Brain microvascular endothelial cell (primary cell): ENCODE measurements around the gene GCNT2.
A peak's percentile ranks its signal among the peaks of the same experiment; 100 is the strongest.
"Not testable (repeated sequence)": the region's sequence is repeated elsewhere in the genome, so short reads cannot be mapped to it uniquely, and the experiment has no call there.

Source experiments
- DNase-seq: peaks from one replicate; pipeline ENCODE4 v3.0.0-alpha.2; 2020
- H3K27ac ChIP-seq: fragments of 250-450 bp; sonication (Bioruptor Pico); 2 replicates; pipeline ENCODE4 v1.5.1; 2020; ENCODE audit warnings: mild to moderate bottlenecking, moderate library complexity
- H3K27me3 ChIP-seq: fragments of 250-450 bp; sonication (Bioruptor Pico); replicated peaks from 2 replicates; pipeline ENCODE4 v1.5.1; 2020; ENCODE audit warnings: mild to moderate bottlenecking
- H3K36me3 ChIP-seq: fragments of 250-450 bp; sonication (Bioruptor Pico); replicated peaks from 2 replicates; pipeline ENCODE4 v1.5.1; 2020; ENCODE audit warnings: mild to moderate bottlenecking
- H3K4me3 ChIP-seq: 2 replicates; pipeline ENCODE4 v1.5.1; 2011; ENCODE audit warnings: low read depth, mild to moderate bottlenecking, control low read depth, low read length, moderate library complexity
- CTCF ChIP-seq: IDR thresholded peaks from 2 replicates; pipeline ENCODE4 v1.5.1; 2011; ENCODE audit warnings: low read depth, mild to moderate bottlenecking, moderate library complexity, low read length, control low read depth, inconsistent platforms; ENCODE audit errors: missing control alignments
- in situ Hi-C: cut with HindIII; loops from 2 replicates; pipeline ENCODE4 v1.10.0; 2017; ENCODE audit warnings: low sequenced_read_pairs, low pct_ligation_motif_present

The GCNT2 gene

GRCh38 chr6:10529231-10529801 lies 8.2 kb downstream of the GCNT2 start:
- Histone ChIP-seq H3K27me3 (no peaks in the 10 kb centered on the region), H3K36me3 (no peaks in the 10 kb centered on the region), H3K27ac (no peak overlapping the region), H3K4me3 (no peak overlapping the region)
- TF ChIP-seq CTCF: no peak
- in situ Hi-C loops: no loop called here
- peak; percentile 35 for DNase-seq

- H3K36me3 ChIP-seq, H3K27ac ChIP-seq, in situ Hi-C loops, DNase-seq, H3K4me3 ChIP-seq, H3K27me3 ChIP-seq: not testable (repeated sequence)
Measured at GRCh38 chr6:10529828-10530374, 8.8 kb downstream of the GCNT2 start.

- in situ Hi-C loops: no loop called here
- Histone ChIP-seq H3K36me3 (no peaks in the 10 kb centered on the region), H3K4me3 (no peak overlapping the region)
Measured at GRCh38 chr6:10531503-10531902, 10.4 kb downstream of the GCNT2 start.

GRCh38 chr6:10531942-10532341 lies 10.8 kb downstream of the GCNT2 start:
- Histone ChIP-seq H3K27ac (no peak overlapping the region), H3K27me3 (no peaks in the 10 kb centered on the region), H3K4me3 (no peak overlapping the region), H3K36me3 (no peaks in the 10 kb centered on the region)
- in situ Hi-C loops: no loop called here
- no peak for DNase-seq
- no peak for TF ChIP-seq CTCF

More at GRCh38 chr6:10531503-10531902, 10.4 kb downstream of the GCNT2 start:
- DNase-seq: no peak
- Histone ChIP-seq H3K27ac (no peak overlapping the region), H3K27me3 (no peaks in the 10 kb centered on the region)
- no peak for TF ChIP-seq CTCF

GRCh38 chr6:10532392-10532791 lies 11.2 kb downstream of the GCNT2 start:
- Histone ChIP-seq H3K36me3 (no peaks in the 10 kb centered on the region), H3K4me3 (no peak overlapping the region), H3K27me3 (no peaks in the 10 kb centered on the region), H3K27ac (no peak overlapping the region)
- no peak for TF ChIP-seq CTCF
- DNase-seq: no peak
- in situ Hi-C loops: no loop called here

GRCh38 chr6:10534419-10534762 lies 13.2 kb downstream of the GCNT2 start:
- no peak for DNase-seq
- Histone ChIP-seq H3K36me3 (no peaks in the 10 kb centered on the region), H3K27ac (no peak overlapping the region), H3K27me3 (no peaks in the 10 kb centered on the region), H3K4me3 (no peak overlapping the region)
- in situ Hi-C loops: no loop called here
- TF ChIP-seq CTCF: no peak
